VCaP (cell line): ENCODE measurements around the gene PNPLA7.
"Not testable (repeated sequence)": the region's sequence is repeated elsewhere in the genome, so short reads cannot be mapped to it uniquely, and the experiment has no call there.

Experiments
- H3K27ac ChIP-seq: fragments of 450-650 bp; 2 replicates; pipeline ENCODE4 v1.5.1; 2017
- CTCF ChIP-seq: fragments of 450-650 bp; conservative IDR thresholded peaks from 2 replicates; pipeline ENCODE4 v1.5.1; 2017; ENCODE audit warnings: mild to moderate bottlenecking, moderate library complexity

PNPLA7 gene

GRCh38 chr9:137452761-137453642 is 97.2 kb downstream of the PNPLA7 start:
- H3K27ac ChIP-seq = no peak overlapping the region
- no peak for TF ChIP-seq CTCF

DNA sequence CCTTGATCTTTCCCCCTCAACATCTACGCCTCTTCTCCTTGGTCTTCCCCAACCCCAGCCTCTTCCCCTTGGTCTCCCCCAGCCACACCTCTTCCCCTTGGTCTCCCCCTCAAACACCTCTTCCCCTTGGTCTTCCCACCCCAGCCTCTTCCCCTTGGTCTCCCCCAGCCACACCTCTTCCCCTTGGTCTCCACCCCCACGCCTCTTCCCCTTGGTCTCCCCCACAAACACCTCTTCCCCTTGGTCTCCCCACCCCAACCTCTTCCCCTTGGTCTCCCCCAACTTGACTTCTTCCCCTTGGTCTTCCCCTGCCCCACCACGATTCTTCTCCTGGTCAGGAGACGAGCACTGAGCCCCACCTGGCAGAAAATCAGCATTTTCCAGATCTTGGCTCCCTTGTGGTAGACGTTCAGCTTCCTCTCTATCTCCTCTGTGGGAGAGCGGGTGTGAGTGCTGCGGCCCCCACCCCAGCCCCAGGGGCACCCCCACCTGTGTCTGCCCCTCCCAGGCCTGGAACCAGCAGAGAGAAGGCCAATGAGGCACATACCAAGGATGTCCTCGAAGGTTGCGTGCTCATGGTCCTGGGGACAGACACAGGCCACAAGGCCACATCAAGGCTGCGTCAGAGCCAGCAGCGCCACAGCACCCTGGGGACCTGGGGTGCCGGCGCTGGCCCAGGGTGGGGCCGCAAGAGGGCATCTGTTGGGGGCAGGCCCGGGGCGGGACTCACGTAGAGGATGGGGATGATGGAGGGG is 98.0 kb downstream of the PNPLA7 start:
- no peak for TF ChIP-seq CTCF
- H3K27ac ChIP-seq = no peak overlapping the region

DNA sequence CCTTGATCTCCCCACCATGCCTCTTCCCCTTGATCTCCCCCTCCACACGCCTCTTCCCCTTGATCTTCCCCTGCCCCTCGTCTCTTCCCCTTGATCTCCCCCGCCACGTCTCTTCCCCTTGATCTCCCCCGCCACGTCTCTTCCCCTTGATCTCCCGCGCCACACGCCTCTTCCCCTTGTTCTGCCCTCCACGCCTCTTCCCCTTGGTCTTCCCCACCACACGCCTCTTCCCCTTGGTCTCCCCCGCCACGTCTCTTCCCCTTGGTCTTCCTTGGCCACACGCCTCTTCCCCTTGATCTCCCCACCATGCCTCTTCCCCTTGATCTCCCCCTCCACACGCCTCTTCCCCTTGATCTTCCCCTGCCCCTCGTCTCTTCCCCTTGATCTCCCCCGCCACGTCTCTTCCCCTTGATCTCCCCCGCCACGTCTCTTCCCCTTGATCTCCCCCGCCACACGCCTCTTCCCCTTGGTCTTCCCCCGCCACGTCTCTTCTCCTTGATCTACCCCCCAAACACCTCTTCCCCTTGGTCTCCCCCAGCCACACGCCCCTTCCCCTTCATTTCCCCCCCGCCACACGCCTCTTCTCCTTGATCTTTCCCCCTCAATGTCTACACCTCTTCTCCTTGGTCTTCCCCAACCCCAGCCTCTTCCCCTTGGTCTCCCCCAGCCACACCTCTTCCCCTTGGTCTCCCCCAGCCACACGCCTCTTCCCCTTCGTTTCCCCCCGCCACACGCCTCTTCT is 98.8 kb downstream of the PNPLA7 start:
- H3K27ac ChIP-seq = not testable (repeated sequence)

DNA sequence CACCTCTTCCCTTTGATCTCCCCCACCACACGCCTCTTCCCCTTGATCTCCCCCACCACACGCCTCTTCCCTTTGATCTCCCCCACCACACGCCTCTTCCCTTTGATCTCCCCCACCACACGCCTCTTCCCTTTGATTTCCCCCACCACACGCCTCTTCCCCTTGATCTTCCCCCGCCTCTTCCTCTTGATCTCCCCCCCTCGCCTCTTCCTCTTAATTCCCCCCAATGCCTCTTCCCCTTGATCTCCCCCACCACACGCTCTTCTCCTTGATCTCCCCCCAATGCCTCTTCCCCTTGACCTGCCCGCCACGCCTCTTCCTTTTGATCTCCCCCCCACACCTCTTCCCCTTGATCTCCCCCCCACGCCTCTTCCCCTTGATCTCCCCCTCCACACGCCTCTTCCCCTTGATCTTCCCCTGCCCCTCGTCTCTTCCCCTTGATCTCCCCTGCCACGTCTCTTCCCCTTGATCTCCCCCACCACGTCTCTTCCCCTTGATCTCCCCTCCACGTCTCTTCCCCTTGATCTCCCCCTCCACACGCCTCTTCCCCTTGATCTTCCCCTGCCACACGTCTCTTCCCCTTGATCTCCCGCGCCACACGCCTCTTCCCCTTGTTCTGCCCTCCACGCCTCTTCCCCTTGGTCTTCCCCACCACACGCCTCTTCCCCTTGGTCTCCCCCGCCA is 99.5 kb downstream of the PNPLA7 start:
- not testable (repeated sequence) for H3K27ac ChIP-seq

DNA sequence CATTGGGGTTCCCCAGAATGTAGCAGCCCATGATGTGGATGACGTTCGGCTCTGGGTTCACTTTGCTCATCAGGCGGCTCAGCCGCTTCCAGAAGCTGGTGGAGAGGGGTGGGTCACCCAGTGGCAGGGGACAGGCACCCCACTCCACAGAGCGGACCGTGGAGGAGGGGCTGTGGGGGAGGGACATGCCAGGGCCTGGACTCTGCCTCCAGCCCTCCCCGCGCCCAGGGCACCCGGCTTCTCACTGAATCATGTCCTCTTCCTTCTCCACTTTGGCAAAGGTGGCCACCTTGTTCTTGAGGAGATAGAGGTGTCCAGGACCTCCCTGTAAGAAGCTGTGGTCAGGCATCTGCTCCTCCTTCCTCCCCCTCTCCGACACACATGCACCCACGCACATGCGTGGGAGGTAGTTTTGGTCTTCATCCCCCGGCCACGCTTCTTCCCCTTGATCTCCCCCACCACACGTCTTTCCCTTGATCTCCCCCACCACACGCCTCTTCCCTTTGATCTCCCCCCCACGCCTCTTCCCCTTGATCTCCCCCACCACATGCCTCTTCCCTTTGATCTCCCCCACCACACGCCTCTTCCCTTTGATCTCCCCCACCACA is 100.2 kb downstream of the PNPLA7 start:
- no peak overlapping the region for H3K27ac ChIP-seq
- TF ChIP-seq CTCF = no peak

DNA sequence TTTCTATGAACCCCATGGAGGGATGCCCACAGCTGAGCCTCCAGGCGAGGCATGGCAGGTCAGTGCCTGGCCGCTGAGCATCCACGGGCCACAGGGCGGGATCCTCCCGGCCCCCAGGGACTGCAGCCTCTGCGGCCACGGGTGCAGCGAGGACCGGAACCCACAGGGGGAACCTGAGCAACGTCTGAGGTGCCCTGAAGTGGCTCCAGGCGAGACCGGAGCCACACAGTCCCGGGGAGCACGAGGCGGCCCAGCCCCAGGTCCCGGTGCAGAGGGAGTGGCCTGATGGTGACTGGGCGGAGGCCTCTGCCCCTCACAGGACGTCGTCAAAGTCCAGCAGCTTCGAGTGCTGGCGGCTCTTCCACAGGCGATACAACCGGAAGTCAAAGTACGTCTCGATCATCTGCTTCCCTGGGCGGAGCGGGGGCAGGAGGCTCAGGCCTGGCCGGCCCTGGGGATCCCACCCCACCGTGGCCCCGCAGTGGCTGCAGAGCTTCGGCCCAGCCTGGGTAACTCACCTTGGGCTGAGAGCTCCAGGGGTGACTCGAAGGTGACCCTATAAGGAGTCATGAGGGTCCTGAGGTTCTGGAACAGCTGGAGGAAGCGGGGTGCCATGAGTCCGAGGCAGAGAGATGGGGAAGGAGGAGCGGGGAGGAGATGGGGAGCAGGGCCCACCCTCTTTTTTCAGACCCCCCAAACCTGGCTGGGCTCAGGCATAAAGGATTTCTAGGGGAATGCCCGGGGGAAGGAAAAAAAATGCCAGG is 100.9 kb downstream of the PNPLA7 start:
- H3K27ac ChIP-seq = no peak overlapping the region
- TF ChIP-seq CTCF = no peak

DNA sequence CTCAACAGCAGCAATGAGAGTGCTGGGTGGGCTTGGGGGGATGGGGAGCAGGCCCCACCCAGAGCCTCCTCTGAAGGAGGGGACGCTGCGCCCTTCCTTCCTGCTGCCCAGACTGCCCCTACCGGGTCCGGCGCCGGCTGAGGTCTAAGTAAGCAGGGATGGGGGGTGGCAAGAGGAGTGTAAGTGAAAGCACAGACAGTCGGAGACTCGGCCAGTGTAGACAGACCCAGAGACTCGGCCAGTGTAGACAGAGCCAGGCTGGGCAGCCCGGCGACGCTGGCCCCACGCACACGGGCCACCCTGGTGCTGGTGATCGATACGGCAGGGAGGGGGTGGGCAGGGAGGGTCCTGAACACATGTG is 101.6 kb downstream of the PNPLA7 start:
- TF ChIP-seq CTCF = no peak
- H3K27ac ChIP-seq = no peak overlapping the region
